ENCODE measurements around the gene IL21R.
"Not testable (repeated sequence)": the region's sequence is repeated elsewhere in the genome, so short reads cannot be mapped to it uniquely, and the experiment has no call there.

IL21R gene

GRCh38 chr16:27408012-27408601, 6.1 kb downstream of the IL21R start:
- no peak overlapping the region for H3K4me3 ChIP-seq (ENCODE audit: low read depth in 1 of 2, low read length in 1 of 2)
- H3K27me3 ChIP-seq = peaks cover 10% of the 10 kb centered on the region
- H3K27ac ChIP-seq = no peak overlapping the region
- H3K9me3 ChIP-seq = no peaks in the 10 kb centered on the region
- no peak for TF ChIP-seq CTCF (IDR thresholded peaks at IDR 0.05)
- H3K36me3 ChIP-seq = no peaks in the 10 kb centered on the region
- peaks cover 4 to 6% of the 10 kb centered on the region in 2 experiments for H3K4me1 ChIP-seq (ENCODE audit: control insufficient read depth in 1 of 2, insufficient read depth in 1 of 2, low read depth in 1 of 2, low read length in 1 of 2)

GRCh38 chr16:27408602-27409031, 6.6 kb downstream of the IL21R start:
- Histone ChIP-seq H3K4me1 (ENCODE audit: control insufficient read depth in 1 of 2, insufficient read depth in 1 of 2, low read depth in 1 of 2, low read length in 1 of 2) (peaks cover 4 to 6% of the 10 kb centered on the region in 2 experiments), H3K36me3 (no peaks in the 10 kb centered on the region), H3K9me3 (no peaks in the 10 kb centered on the region), H3K4me3 (ENCODE audit: low read depth in 1 of 2, low read length in 1 of 2) (no peak overlapping the region), H3K27ac (no peak overlapping the region), H3K27me3 (peaks cover 5% of the 10 kb centered on the region)
- no peak for TF ChIP-seq CTCF (IDR thresholded peaks at IDR 0.05)

- not testable (repeated sequence) for H3K36me3 ChIP-seq; H3K4me3 ChIP-seq (ENCODE audit: low read depth in 1 of 2, low read length in 1 of 2); H3K9me3 ChIP-seq; H3K27ac ChIP-seq; H3K27me3 ChIP-seq
- H3K4me1 ChIP-seq (ENCODE audit: control insufficient read depth in 1 of 2, insufficient read depth in 1 of 2, low read depth in 1 of 2, low read length in 1 of 2) = peaks cover 8 to 15% of the 10 kb centered on the region in 2 experiments
Observed at GRCh38 chr16:27409958-27410357, 8.0 kb downstream of the IL21R start.

GRCh38 chr16:27410761-27411160, 8.8 kb downstream of the IL21R start:
- TF ChIP-seq CTCF (IDR thresholded peaks at IDR 0.05) = no peak
- Histone ChIP-seq H3K27ac (no peak overlapping the region), H3K4me3 (ENCODE audit: low read depth in 1 of 2, low read length in 1 of 2) (no peak overlapping the region), H3K27me3 (no peaks in the 10 kb centered on the region), H3K36me3 (no peaks in the 10 kb centered on the region), H3K4me1 (ENCODE audit: control insufficient read depth in 1 of 2, insufficient read depth in 1 of 2, low read depth in 1 of 2, low read length in 1 of 2) (peaks cover 13 to 23% of the 10 kb centered on the region in 2 experiments), H3K9me3 (no peaks in the 10 kb centered on the region)

- no peak for TF ChIP-seq CTCF (IDR thresholded peaks at IDR 0.05)
Observed at GRCh38 chr16:27413956-27414355, 12.0 kb downstream of the IL21R start.

GRCh38 chr16:27414788-27415431, 12.9 kb downstream of the IL21R start:
- Histone ChIP-seq H3K4me1 (ENCODE audit: control insufficient read depth in 1 of 2, insufficient read depth in 1 of 2, low read depth in 1 of 2, low read length in 1 of 2) (peaks cover 13 to 23% of the 10 kb centered on the region in 2 experiments), H3K27me3 (no peaks in the 10 kb centered on the region), H3K36me3 (no peaks in the 10 kb centered on the region), H3K27ac (no peak overlapping the region), H3K4me3 (ENCODE audit: low read depth in 1 of 2, low read length in 1 of 2) (no peak overlapping the region), H3K9me3 (no peaks in the 10 kb centered on the region)
- no peak for TF ChIP-seq CTCF (IDR thresholded peaks at IDR 0.05)

More at GRCh38 chr16:27413956-27414355, 12.0 kb downstream of the IL21R start:
- H3K4me1 ChIP-seq (ENCODE audit: control insufficient read depth in 1 of 2, insufficient read depth in 1 of 2, low read depth in 1 of 2, low read length in 1 of 2) = peaks cover 13 to 23% of the 10 kb centered on the region in 2 experiments
- no peak overlapping the region for H3K27ac ChIP-seq
- no peaks in the 10 kb centered on the region for H3K9me3 ChIP-seq
- H3K27me3 ChIP-seq = no peaks in the 10 kb centered on the region
- no peaks in the 10 kb centered on the region for H3K36me3 ChIP-seq
- no peak overlapping the region for H3K4me3 ChIP-seq (ENCODE audit: low read depth in 1 of 2, low read length in 1 of 2)

Data from neutrophil (primary cell).